GM21423 (cell line): ENCODE results near the gene P2RY4.
"Not testable (repeated sequence)": the region's sequence is repeated elsewhere in the genome, so short reads cannot be mapped to it uniquely, and the experiment has no call there.

Experiments
- ATAC-seq: cut with Tn5 transposase; IDR thresholded peaks from one replicate; pipeline ENCODE4 v1.9.1; 2021; ENCODE audit warnings: mild to moderate bottlenecking, moderate library complexity; ENCODE audit not compliant: unreplicated experiment

Gene P2RY4

GRCh38 chrX:70244881-70245280, 15.1 kb downstream of the P2RY4 start:
- ATAC-seq: no peak

GRCh38 chrX:70243601-70244000, 16.4 kb downstream of the P2RY4 start:
- ATAC-seq: not testable (repeated sequence)

GRCh38 chrX:70241501-70241900, 18.5 kb downstream of the P2RY4 start:
- ATAC-seq: no peak

- ATAC-seq: no peak
Measured at GRCh38 chrX:70240751-70241150, 19.3 kb downstream of the P2RY4 start.

GRCh38 chrX:70234355-70234754, 25.6 kb downstream of the P2RY4 start, which contains the start of gene AWAT1:
AWAT1 (plus strand) TSS chrX:70234655; CDS start chrX:70234696, 41 bp downstream.
- ATAC-seq: no peak

GRCh38 chrX:70231666-70232065, 28.3 kb downstream of the P2RY4 start:
- no peak for ATAC-seq

- no peak for ATAC-seq
Measured at GRCh38 chrX:70226687-70227086, 33.3 kb downstream of the P2RY4 start.

- ATAC-seq: no peak
Measured at GRCh38 chrX:70226048-70226447, 34.0 kb downstream of the P2RY4 start.

- no peak for ATAC-seq
Measured at GRCh38 chrX:70219938-70220764, 39.9 kb downstream of the P2RY4 start.

GRCh38 chrX:70209570-70209969, 50.4 kb downstream of the P2RY4 start:
- ATAC-seq: not testable (repeated sequence)

GRCh38 chrX:70208479-70208878, 51.5 kb downstream of the P2RY4 start:
- no peak for ATAC-seq
